Vagina (tissue), 2 donors: ENCODE measurements around the gene MID1IP1.

Source experiments
- POLR2AphosphoS5 ChIP-seq, 2 donors: sonication (generic); formaldehyde crosslinking; IDR thresholded peaks; one replicate each; pipeline ENCODE4 v1.9.0; 2017; ENCODE audit warnings: antibody characterized with exemption in 2 of 2, mild to moderate bottlenecking in 2 of 2, low read depth in 1 of 2; ENCODE audit not compliant: insufficient read depth in 1 of 2
- TF ChIP-seq, protein P1 (sequence below), 3 experiments: fragments of 450-650 bp in 2 of 3; fragments of 200-600 bp in 1 of 3; sonication (generic) in 1 of 3; IDR thresholded peaks; one replicate each; pipeline ENCODE4 v1.5.1; 2017 to 2019; ENCODE audit warnings: antibody characterized with exemption in 3 of 3, mild to moderate bottlenecking in 2 of 3, moderate library complexity in 2 of 3

DNA sequence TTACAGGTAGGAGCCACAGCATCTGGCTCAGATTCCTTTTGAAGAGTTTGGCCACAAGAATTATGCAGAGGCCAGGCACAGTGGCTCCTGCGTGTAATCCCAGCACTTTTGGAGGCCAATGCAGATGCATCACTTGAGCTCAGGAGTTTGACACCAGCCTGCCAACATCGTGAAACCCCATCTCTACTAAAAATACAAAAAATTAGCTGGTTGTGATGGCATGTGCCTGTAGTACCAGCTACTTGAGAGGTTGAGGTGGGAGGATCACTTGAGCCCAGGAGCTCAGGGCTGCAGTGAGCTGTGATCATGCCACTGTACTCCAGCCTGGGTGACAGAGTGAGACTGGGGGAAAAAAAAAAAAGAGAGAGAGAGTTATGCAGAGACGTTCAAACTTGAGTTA is 53.0 kb downstream of the MID1IP1 start:
- TF ChIP-seq, protein P1, sequence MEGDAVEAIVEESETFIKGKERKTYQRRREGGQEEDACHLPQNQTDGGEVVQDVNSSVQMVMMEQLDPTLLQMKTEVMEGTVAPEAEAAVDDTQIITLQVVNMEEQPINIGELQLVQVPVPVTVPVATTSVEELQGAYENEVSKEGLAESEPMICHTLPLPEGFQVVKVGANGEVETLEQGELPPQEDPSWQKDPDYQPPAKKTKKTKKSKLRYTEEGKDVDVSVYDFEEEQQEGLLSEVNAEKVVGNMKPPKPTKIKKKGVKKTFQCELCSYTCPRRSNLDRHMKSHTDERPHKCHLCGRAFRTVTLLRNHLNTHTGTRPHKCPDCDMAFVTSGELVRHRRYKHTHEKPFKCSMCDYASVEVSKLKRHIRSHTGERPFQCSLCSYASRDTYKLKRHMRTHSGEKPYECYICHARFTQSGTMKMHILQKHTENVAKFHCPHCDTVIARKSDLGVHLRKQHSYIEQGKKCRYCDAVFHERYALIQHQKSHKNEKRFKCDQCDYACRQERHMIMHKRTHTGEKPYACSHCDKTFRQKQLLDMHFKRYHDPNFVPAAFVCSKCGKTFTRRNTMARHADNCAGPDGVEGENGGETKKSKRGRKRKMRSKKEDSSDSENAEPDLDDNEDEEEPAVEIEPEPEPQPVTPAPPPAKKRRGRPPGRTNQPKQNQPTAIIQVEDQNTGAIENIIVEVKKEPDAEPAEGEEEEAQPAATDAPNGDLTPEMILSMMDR (IDR thresholded peaks at IDR 0.05), result no peak
- no peak for TF ChIP-seq POLR2AphosphoS5 (IDR thresholded peaks at IDR 0.05; ENCODE audit: insufficient read depth in 1 of 2, low read depth in 1 of 2)
